ENCODE results near the gene C2orf80. TPM values are rescaled to one million over a fixed set of nuclear protein-coding genes. Genes with fewer than 3 reads are reported as not detected.
A peak's percentile ranks its signal among the peaks of the same experiment; 100 is the strongest.

C2orf80 gene
- total and polyA plus RNA-seq, 2 donors (not counting 1 experiment from before 2014, with no cell fraction given): not detected

DNA sequence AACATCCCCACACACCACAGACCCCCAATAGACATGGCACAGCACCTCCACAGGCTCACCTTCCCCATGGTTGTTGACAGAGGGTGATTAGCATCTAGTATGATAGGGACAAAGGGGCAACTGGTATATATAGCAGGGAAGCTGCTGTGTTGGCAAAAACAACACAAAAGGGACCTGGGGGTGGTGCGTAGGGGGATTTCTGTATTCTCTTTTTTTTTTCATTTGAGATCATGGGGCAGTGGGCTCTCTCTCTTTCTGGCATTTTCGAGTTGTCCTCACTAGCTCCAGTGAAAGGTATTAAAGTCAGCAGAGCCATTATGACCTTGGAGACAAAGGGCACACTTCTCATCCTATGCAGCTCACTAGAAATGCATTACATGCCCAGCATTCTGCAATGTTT, 26.3 kb downstream of the C2orf80 start, which contains the start of gene CRYGA:
TSS of gene CRYGA (minus strand) at position 101 of the 400 bp plus-strand sequence. CDS start at position 68, 33 bp downstream.
- Histone ChIP-seq H3K9ac (ENCODE audit: insufficient read depth, low read length) (no peak within 1 kb of the TSS), H3K4me3 (replicated peaks in 1 of 4; ENCODE audit: control extremely low read depth in 1 of 4, insufficient read depth in 1 of 4, low read depth in 3 of 4, low read length in 4 of 4) (no peak within 1 kb of the TSS), H3K36me3 (ENCODE audit: control insufficient read depth, insufficient read depth, low read length) (no peaks in the 10 kb centered on the region), H3K27me3 (ENCODE audit: control insufficient read depth, insufficient read depth, low read length) (no peaks in the 10 kb centered on the region), H3K79me2 (ENCODE audit: control insufficient read depth, insufficient read depth, low read length) (no peaks in the 10 kb centered on the region), H4K20me1 (ENCODE audit: control insufficient read depth, extremely low read depth, insufficient read depth, low read length) (no peaks in the 10 kb centered on the region), H3K4me1 (ENCODE audit: control insufficient read depth, extremely low read depth, insufficient read depth, low read length) (no peaks in the 10 kb centered on the region), H2AFZ (ENCODE audit: low read length) (no peak within 1 kb of the TSS), H3K27ac (ENCODE audit: insufficient read depth, low read length) (no peak within 1 kb of the TSS), H3K4me2 (ENCODE audit: extremely low read depth, insufficient read depth, low read length) (no peak within 1 kb of the TSS), H3K9me3 (ENCODE audit: control insufficient read depth, insufficient read depth, low read depth, low read length) (no peaks in the 10 kb centered on the region)
- no peak for TF ChIP-seq EZH2 (IDR thresholded peaks at IDR 0.05; ENCODE audit: low read length, missing control alignments)
- TF ChIP-seq, protein P1, sequence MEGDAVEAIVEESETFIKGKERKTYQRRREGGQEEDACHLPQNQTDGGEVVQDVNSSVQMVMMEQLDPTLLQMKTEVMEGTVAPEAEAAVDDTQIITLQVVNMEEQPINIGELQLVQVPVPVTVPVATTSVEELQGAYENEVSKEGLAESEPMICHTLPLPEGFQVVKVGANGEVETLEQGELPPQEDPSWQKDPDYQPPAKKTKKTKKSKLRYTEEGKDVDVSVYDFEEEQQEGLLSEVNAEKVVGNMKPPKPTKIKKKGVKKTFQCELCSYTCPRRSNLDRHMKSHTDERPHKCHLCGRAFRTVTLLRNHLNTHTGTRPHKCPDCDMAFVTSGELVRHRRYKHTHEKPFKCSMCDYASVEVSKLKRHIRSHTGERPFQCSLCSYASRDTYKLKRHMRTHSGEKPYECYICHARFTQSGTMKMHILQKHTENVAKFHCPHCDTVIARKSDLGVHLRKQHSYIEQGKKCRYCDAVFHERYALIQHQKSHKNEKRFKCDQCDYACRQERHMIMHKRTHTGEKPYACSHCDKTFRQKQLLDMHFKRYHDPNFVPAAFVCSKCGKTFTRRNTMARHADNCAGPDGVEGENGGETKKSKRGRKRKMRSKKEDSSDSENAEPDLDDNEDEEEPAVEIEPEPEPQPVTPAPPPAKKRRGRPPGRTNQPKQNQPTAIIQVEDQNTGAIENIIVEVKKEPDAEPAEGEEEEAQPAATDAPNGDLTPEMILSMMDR (conservative IDR thresholded peaks at IDR 0.05 in 1 of 2, IDR thresholded peaks at IDR 0.05 in 1 of 2; ENCODE audit: low read depth in 1 of 2, low read length in 2 of 2): no peak
- no peak for DNase-seq (ENCODE audit: low read depth in 2 of 2)

DNA sequence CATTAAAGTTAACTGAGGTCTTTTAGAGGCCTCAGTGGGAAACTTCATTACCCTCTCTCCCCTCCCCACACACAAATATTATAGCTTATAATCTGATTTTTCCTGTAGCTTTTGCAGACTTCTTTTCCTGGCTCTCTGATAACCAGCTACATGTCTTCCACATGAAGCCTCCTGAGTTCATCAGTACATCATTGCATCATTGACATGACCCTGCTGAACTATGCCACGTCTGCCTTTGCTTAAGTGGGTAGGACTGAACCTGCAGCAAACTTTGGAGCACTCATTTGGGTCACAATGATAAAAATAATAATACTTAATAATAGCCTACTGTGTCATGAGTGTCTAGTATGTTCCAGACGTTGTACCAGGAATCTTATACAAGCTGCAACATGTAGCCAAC, 33.4 kb downstream of the C2orf80 start:
- Histone ChIP-seq H3K4me1 (ENCODE audit: control insufficient read depth, extremely low read depth, insufficient read depth, low read length) (no peaks in the 10 kb centered on the region), H3K4me3 (replicated peaks in 1 of 4; ENCODE audit: control extremely low read depth in 1 of 4, insufficient read depth in 1 of 4, low read depth in 3 of 4, low read length in 4 of 4) (no peak overlapping the region), H3K9ac (ENCODE audit: insufficient read depth, low read length) (no peak overlapping the region), H3K27ac (ENCODE audit: insufficient read depth, low read length) (no peak overlapping the region), H3K9me3 (ENCODE audit: control insufficient read depth, insufficient read depth, low read depth, low read length) (no peaks in the 10 kb centered on the region), H3K36me3 (ENCODE audit: control insufficient read depth, insufficient read depth, low read length) (no peaks in the 10 kb centered on the region), H3K27me3 (ENCODE audit: control insufficient read depth, insufficient read depth, low read length) (no peaks in the 10 kb centered on the region), H2AFZ (ENCODE audit: low read length) (no peak overlapping the region), H4K20me1 (ENCODE audit: control insufficient read depth, extremely low read depth, insufficient read depth, low read length) (no peaks in the 10 kb centered on the region), H3K4me2 (ENCODE audit: extremely low read depth, insufficient read depth, low read length) (no peak overlapping the region), H3K79me2 (ENCODE audit: control insufficient read depth, insufficient read depth, low read length) (no peaks in the 10 kb centered on the region)
- no peak for DNase-seq (ENCODE audit: low read depth in 2 of 2)
- no peak for TF ChIP-seq EZH2 (IDR thresholded peaks at IDR 0.05; ENCODE audit: low read length, missing control alignments)
- TF ChIP-seq, protein P1 (conservative IDR thresholded peaks at IDR 0.05 in 1 of 2, IDR thresholded peaks at IDR 0.05 in 1 of 2; ENCODE audit: low read depth in 1 of 2, low read length in 2 of 2): no peak

DNA sequence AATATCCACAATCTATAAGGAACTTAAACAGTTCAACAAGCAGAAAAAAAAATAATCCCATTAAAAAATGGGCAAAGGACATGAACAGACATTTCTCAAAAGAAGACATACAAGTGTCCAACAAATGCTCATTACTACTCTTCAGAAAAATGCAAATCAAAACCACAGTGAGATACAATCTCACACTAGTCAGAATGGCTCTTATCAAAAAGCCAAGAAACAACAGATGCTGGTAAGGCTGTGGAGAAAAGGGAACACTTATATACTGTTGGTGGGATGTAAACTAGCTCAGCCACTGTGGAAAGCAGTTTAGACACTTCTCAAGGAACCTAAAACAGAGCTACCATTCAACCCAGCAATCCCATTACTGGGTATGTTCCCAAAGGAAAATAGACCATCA, 36.7 kb downstream of the C2orf80 start:
- peak in 1 of 2 donors; percentile 33 for DNase-seq (ENCODE audit: low read depth in 2 of 2)
- H3K9ac ChIP-seq (ENCODE audit: insufficient read depth, low read length): no peak overlapping the region
- no peak overlapping the region for H2AFZ ChIP-seq (ENCODE audit: low read length)
- H3K4me1 ChIP-seq (ENCODE audit: control insufficient read depth, extremely low read depth, insufficient read depth, low read length): no peaks in the 10 kb centered on the region
- H3K9me3 ChIP-seq (ENCODE audit: control insufficient read depth, insufficient read depth, low read depth, low read length): no peaks in the 10 kb centered on the region
- H4K20me1 ChIP-seq (ENCODE audit: control insufficient read depth, extremely low read depth, insufficient read depth, low read length): no peaks in the 10 kb centered on the region
- H3K4me3 ChIP-seq (replicated peaks in 1 of 4; ENCODE audit: control extremely low read depth in 1 of 4, insufficient read depth in 1 of 4, low read depth in 3 of 4, low read length in 4 of 4): no peak overlapping the region
- no peak overlapping the region for H3K4me2 ChIP-seq (ENCODE audit: extremely low read depth, insufficient read depth, low read length)
- TF ChIP-seq, protein P1 (conservative IDR thresholded peaks at IDR 0.05 in 1 of 2, IDR thresholded peaks at IDR 0.05 in 1 of 2; ENCODE audit: low read depth in 1 of 2, low read length in 2 of 2): no peak
- TF ChIP-seq EZH2 (IDR thresholded peaks at IDR 0.05; ENCODE audit: low read length, missing control alignments): no peak
- no peaks in the 10 kb centered on the region for H3K27me3 ChIP-seq (ENCODE audit: control insufficient read depth, insufficient read depth, low read length)
- no peaks in the 10 kb centered on the region for H3K36me3 ChIP-seq (ENCODE audit: control insufficient read depth, insufficient read depth, low read length)
- H3K27ac ChIP-seq (ENCODE audit: insufficient read depth, low read length): no peak overlapping the region
- H3K79me2 ChIP-seq (ENCODE audit: control insufficient read depth, insufficient read depth, low read length): no peaks in the 10 kb centered on the region
